ENCODE results near the gene TRABD2A. TPM values are rescaled to one million over a fixed set of nuclear protein-coding genes. Genes with fewer than 3 reads are reported as not detected.
A peak's percentile ranks its signal among the peaks of the same experiment; 100 is the strongest.
"Not testable (repeated sequence)": the region's sequence is repeated elsewhere in the genome, so short reads cannot be mapped to it uniquely, and the experiment has no call there.

TRABD2A gene
- total RNA-seq, 1 experiment from 2014 or later = 18.3 TPM

DNA sequence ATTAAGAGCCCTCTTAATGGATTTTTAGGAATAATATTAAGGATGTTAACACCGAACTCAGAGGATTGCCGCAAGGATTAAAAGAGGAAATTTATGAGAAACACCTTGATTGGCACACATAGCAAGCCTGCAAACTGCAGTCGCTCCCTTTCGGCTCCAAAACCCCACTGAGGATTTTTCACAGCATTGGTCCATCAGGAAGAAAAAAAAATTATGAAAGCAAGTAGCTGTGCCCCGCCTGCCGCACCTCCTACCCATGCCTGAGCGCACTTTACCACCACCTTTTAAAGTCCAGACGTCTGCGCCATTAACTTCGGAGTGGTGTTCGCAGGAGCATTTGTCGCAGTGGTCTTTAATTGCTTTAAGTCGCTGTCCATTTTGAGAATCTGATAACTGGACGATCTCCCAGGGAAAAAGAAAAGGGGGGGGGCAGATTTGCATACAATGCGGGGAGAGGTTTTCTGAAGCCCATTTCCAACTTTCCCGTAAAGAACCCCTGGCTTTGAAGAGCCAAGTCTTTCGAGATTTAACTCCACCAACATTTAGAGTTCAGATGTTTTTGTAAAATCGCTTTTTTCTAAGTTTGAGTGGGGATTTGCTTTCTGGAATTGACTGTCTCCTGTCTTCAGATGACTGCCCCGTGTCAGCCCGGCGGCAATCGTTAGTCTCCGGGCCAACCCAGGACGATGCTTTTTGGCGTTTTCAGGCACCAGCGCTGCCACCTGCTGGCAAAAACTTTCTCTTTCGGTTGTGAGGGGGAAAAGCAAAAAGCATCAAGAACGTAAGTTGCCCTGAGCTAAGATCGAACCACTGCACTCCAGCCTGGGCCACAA, 913 bp upstream of the TRABD2A start:
- Histone ChIP-seq H3K36me3 (no peaks in the 10 kb centered on the region), H3K4me1 (replicated peaks) (peaks cover 29% of the 10 kb centered on the region), H3K27me3 (replicated peaks) (no peaks in the 10 kb centered on the region), H3K27ac (0 out of 2 replicates have a peak overlapping the region, but pooled peaks have one; percentile 9), H3K9me3 (replicated peaks) (no peaks in the 10 kb centered on the region), H3K4me3 (peak overlapping the region; percentile 53)
- DNase-seq (ENCODE audit: low read depth in 1 of 2, low spot score in 2 of 2) = peak; percentile 82 to 91

DNA sequence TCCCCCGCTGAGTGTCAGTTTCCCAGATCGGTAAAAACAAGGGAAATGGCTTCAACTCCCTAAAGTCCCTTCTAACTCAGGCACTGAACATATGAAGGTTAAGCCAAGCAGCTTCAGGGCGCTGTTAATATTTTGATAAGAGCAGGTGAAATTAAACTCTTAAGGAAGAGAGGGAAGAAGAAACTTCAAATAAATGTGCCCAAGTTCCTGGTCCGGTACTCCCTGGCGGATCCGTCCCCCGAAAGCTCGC, 564 bp downstream of the TRABD2A start:
- no peak for DNase-seq (ENCODE audit: low read depth in 1 of 2, low spot score in 2 of 2)
- no peaks in the 10 kb centered on the region for H3K36me3 ChIP-seq
- no peaks in the 10 kb centered on the region for H3K9me3 ChIP-seq (replicated peaks)
- H3K4me1 ChIP-seq (replicated peaks) = peaks cover 29% of the 10 kb centered on the region
- H3K4me3 ChIP-seq = peak overlapping the region; percentile 53
- no peak overlapping the region for H3K27ac ChIP-seq
- no peaks in the 10 kb centered on the region for H3K27me3 ChIP-seq (replicated peaks)

DNA sequence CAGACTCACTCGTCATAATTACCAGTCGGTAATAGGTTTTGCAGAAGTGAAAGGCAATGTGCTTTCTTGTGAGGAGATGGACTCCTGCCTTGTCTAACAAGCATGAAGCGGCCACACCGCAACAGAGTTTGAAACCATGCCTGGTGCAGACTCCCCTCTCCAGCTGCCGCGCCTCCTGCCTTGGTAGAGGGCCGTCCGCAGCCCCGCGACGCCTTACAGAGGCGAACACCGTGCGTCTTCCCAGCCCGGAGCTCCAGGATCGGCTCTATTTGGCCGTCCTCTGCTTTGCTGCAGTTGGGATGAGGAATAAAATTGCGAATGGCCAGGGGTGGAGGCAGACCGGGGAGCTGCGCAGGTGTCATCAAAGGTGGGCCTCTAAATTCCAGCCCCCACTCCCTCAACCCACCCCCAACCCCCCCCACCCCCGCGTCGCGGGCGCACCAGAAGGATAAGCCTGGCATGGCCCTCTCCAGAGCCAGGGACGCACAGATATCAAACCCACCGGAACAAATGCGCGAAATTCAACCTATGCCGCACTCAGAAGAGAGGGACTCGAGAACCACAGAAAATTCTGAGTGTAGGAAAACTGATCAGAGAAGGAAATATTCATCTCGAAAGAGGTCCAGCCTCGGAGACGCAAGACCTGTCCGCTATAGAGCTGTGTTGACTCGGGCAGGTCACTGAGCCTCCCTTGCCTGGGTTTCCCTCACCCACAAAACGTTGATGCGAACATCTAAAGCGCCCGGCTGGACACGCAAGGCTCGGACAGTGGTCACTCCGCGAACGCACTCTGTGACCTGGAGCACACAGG, 1.1 kb downstream of the TRABD2A start:
- no peaks in the 10 kb centered on the region for H3K9me3 ChIP-seq (replicated peaks)
- peaks cover 33% of the 10 kb centered on the region for H3K4me1 ChIP-seq (replicated peaks)
- H3K27me3 ChIP-seq (replicated peaks) = no peaks in the 10 kb centered on the region
- H3K27ac ChIP-seq = no peak overlapping the region
- no peak for DNase-seq (ENCODE audit: low read depth in 1 of 2, low spot score in 2 of 2)
- peak overlapping the region; percentile 53 for H3K4me3 ChIP-seq
- no peaks in the 10 kb centered on the region for H3K36me3 ChIP-seq

DNA sequence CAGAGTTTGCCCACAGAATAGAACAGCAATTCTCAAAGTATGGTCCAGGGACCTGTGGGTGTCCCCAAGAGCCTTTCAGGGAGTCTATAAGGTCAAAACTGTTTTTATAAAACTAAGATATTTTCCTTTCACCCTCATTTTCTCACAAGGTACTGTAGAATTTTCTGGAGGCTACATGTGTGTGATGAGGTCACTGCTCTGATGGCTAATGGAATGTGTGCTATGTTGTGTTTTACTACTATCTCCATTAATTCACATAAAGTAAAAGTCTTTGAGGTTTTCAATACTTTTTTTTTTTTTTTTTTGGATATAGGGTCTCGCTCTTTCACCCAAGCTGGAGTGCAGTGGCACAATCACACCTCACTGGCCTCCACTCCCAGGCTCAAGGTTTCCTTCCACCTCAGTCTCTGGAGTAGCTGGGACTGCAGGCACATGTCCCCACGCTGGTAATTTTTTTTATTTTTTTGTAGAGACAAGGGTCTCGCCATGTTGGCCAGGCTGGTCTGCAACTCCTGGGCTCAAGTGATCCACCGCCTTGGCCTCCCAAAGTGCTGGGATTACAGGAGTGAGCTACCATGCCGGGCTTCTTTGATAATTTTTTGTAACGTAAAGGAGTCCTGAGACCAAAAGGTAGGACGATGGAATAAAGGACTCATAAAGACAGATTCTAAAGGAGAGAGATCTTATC, 1.8 kb downstream of the TRABD2A start:
- peaks cover 33% of the 10 kb centered on the region for H3K4me1 ChIP-seq (replicated peaks)
- H3K27ac ChIP-seq = no peak overlapping the region
- no peak overlapping the region for H3K4me3 ChIP-seq
- no peaks in the 10 kb centered on the region for H3K36me3 ChIP-seq
- no peaks in the 10 kb centered on the region for H3K27me3 ChIP-seq (replicated peaks)
- DNase-seq (ENCODE audit: low read depth in 1 of 2, low spot score in 2 of 2) = no peak
- no peaks in the 10 kb centered on the region for H3K9me3 ChIP-seq (replicated peaks)

DNA sequence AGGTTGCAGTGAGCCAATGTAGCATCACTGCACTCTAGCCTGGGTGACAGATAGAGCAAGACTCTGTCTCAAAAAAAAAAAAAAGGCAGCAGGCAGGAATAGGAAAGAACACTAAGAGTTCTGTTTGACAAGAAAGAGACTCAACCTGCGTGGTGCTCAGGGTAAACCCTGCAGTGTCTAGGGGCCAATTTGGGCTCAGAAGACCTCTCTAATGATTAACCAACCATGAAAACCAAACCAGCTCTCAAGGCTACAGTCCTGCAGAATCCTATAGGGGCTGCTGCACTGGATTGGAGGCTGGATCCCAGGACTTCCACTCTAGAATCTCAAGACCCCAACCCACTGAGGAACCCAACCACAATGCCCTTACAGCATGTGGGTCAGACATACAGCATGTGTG, 2.4 kb downstream of the TRABD2A start:
- DNase-seq (ENCODE audit: low read depth in 1 of 2, low spot score in 2 of 2) = no peak
- H3K27ac ChIP-seq = no peak overlapping the region
- no peak overlapping the region for H3K4me3 ChIP-seq
- peaks cover 29% of the 10 kb centered on the region for H3K4me1 ChIP-seq (replicated peaks)
- H3K36me3 ChIP-seq = no peaks in the 10 kb centered on the region
- H3K9me3 ChIP-seq (replicated peaks) = no peaks in the 10 kb centered on the region
- no peaks in the 10 kb centered on the region for H3K27me3 ChIP-seq (replicated peaks)

DNA sequence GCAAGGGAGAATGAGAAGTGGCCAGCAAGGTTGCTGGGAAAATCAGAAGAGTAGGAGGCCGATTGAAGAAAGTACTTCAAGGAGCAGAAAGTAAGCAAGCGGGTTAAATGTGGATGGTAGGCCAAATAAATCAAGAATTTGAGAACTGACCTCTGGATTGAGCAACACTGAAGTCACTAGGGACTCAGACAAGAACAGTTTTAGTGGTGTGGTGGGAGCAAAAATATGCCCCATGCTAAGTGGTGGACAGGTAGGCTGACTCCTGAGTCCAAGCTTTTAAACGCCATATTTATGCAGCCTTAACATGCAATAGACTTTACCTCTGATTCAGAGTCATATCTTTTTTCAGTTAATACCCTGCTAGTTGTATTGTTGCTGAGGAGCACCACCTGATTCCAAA, 4.5 kb downstream of the TRABD2A start:
- DNase-seq (ENCODE audit: low read depth in 1 of 2, low spot score in 2 of 2) = no peak
- H3K9me3 ChIP-seq (replicated peaks) = no peaks in the 10 kb centered on the region

DNA sequence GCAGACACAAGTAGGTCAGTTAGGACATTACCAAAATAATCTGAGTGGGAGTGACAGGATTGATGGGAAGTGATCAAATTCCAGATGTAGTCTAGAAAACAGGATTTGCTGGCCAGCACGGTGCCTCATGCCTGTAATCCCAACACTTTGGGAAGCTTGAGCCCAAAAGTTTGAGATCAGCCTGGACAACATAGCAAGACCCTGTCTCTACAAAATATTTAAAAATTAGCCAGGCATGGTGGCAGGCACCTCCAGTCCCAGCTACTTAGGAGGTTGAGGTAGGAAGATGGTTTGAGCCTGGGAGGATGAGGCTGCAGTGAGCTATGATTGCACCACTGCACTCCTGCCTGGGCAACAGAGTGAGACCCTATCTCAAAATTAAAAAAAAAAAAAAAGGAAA, 5.3 kb downstream of the TRABD2A start:
- H3K27me3 ChIP-seq (replicated peaks); H3K36me3 ChIP-seq; H3K4me3 ChIP-seq; H3K9me3 ChIP-seq (replicated peaks); H3K27ac ChIP-seq; DNase-seq (ENCODE audit: low read depth in 1 of 2, low spot score in 2 of 2): not testable (repeated sequence)
- H3K4me1 ChIP-seq (replicated peaks) = peaks cover 15% of the 10 kb centered on the region

More for the DNA sequence above, 4.5 kb downstream of the TRABD2A start:
- Histone ChIP-seq H3K36me3 (no peaks in the 10 kb centered on the region), H3K27ac (no peak overlapping the region), H3K4me3 (no peak overlapping the region), H3K27me3 (replicated peaks) (no peaks in the 10 kb centered on the region), H3K4me1 (replicated peaks) (peaks cover 17% of the 10 kb centered on the region)

DNA sequence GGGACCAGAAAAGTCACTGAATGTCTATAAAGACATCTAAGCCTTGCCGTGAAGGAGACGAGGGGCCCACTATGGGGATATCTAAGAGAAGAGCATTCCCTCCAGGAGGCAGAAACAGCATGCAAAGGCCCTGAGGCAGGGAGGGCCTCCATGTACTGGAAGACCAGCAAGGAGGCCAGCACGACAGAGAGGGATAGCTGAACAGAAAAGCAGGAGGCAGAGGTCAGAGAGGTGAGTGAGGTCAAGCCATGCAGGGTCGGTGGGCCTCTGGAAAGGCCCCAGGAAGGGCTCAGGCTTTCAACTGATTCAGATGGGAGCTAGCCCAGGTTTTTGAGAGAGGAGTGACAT, 5.7 kb downstream of the TRABD2A start:
- H3K27ac ChIP-seq = no peak overlapping the region
- H3K4me1 ChIP-seq (replicated peaks) = peaks cover 11% of the 10 kb centered on the region
- H3K27me3 ChIP-seq (replicated peaks) = no peaks in the 10 kb centered on the region
- DNase-seq (ENCODE audit: low read depth in 1 of 2, low spot score in 2 of 2) = no peak
- H3K4me3 ChIP-seq = no peak overlapping the region
- H3K36me3 ChIP-seq = no peaks in the 10 kb centered on the region
- H3K9me3 ChIP-seq (replicated peaks) = no peaks in the 10 kb centered on the region

DNA sequence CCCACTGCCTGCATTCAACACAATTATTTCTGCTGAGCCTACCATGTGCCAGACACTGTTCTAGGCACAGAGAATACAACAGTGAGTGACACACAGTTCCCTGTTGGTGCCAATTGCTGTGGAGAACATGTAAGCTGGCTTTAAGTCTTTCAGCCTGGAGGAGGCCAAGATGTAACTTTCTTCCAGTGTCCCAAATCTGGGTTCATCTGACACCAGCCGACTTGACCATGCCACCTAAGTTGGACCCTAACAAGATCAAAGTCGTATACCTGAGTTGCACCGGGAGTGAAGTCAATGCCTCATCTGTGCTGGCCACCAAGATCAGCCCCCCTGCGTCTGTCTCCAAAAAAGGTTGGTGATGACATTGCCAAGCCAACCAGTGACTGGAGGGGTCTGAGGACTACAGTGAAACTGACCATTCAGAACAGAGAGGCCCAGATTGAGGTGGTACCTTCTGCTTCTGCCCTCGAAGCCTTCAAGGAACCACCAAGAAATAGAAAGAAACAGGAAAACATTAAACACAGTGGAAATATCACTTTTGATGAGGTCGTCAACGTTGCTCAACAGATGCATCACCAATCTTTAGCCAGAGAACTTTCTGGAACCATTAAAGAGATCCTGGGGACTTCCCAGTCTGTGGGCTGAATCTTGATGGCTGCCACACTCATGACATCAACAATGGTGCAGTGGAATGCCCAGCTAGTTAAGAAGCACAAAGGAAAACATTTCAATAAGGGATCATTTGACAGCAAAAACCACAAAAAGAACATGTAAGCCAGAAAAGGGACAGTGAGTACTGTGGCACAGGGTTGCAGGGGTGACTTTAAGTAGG, 6.3 kb downstream of the TRABD2A start:
- H3K36me3 ChIP-seq = no peaks in the 10 kb centered on the region
- H3K4me1 ChIP-seq (replicated peaks) = peaks cover 9% of the 10 kb centered on the region
- H3K27me3 ChIP-seq (replicated peaks) = no peaks in the 10 kb centered on the region
- DNase-seq (ENCODE audit: low read depth in 1 of 2, low spot score in 2 of 2) = peak in 1 of 2 experiments; percentile 37
- no peaks in the 10 kb centered on the region for H3K9me3 ChIP-seq (replicated peaks)
- no peak overlapping the region for H3K4me3 ChIP-seq
- no peak overlapping the region for H3K27ac ChIP-seq

DNA sequence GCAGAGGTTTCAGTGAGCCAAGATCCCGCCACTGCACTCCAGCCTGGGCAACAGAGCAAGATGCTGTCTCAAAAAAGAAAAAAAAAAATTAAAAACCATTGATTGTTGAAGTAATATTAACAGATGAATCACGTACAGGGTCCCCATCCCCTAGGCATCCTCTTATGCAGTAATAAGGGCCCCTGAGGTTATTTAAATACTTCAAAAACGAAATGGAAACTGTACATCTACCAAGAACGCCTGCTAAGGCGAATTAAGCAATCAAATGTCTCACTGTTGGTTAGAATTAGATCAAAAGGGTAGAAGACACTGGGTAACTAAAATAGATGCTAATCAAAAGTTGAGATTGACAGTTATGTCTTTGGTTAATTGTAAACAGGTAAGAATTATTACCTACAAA, 7.5 kb downstream of the TRABD2A start:
- Histone ChIP-seq H3K27ac (no peak overlapping the region), H3K27me3 (replicated peaks) (no peaks in the 10 kb centered on the region; the same call in 1 of the 2 replicates), H3K36me3 (no peaks in the 10 kb centered on the region), H3K4me1 (replicated peaks) (peaks cover 9% of the 10 kb centered on the region), H3K9me3 (replicated peaks) (no peaks in the 10 kb centered on the region), H3K4me3 (no peak overlapping the region)
- DNase-seq (ENCODE audit: low read depth in 1 of 2, low spot score in 2 of 2) = no peak

DNA sequence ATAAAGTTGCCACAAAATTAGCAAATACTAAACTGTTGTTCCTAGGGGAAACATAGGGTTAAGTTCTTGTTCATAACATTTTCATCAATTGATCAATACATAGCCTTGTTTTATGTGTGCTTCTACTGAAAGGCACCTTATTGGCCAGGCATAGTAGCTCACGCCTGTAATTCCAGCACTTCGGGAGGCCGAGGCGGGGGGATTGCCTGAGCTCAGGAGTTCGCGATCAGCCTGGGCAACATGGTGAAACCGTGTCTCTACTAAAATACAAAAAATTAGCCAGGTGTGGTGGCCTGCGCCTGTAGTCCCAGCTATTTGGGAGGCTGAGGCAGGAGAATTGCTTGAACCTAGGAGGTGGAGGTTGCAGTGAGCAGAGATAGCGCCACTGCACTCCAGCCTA, 8.2 kb downstream of the TRABD2A start:
- not testable (repeated sequence) for H3K4me1 ChIP-seq (replicated peaks); DNase-seq (ENCODE audit: low read depth in 1 of 2, low spot score in 2 of 2); H3K36me3 ChIP-seq; H3K27ac ChIP-seq; H3K27me3 ChIP-seq (replicated peaks); H3K9me3 ChIP-seq (replicated peaks); H3K4me3 ChIP-seq

DNA sequence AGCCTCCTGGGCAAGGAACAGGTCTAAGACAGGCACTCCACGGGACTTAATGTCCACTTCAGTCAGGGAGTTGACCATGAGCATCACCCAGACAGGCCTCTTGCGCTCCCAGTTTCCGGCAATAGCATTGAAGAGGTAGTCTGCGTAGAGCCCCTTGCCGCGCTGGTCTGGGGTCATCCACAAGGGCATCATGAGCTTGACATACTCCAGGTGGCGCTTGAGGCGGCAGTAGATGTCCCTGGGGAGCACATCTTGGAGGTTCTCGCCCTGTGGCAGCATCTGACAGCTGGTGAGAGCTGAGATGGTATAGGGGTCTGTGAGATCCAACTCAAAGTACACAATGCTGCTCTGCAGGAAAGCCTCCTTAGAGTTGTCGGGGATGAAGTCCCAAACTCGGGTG, 10.6 kb downstream of the TRABD2A start:
- no peak overlapping the region for H3K27ac ChIP-seq
- H3K4me3 ChIP-seq = no peak overlapping the region
- no peak for DNase-seq (ENCODE audit: low read depth in 1 of 2, low spot score in 2 of 2)
- peaks cover 9% of the 10 kb centered on the region for H3K4me1 ChIP-seq (replicated peaks)
- H3K27me3 ChIP-seq (replicated peaks) = no peaks in the 10 kb centered on the region; the same call in 1 of the 2 replicates
- H3K9me3 ChIP-seq (replicated peaks) = no peaks in the 10 kb centered on the region
- H3K36me3 ChIP-seq = no peaks in the 10 kb centered on the region

DNA sequence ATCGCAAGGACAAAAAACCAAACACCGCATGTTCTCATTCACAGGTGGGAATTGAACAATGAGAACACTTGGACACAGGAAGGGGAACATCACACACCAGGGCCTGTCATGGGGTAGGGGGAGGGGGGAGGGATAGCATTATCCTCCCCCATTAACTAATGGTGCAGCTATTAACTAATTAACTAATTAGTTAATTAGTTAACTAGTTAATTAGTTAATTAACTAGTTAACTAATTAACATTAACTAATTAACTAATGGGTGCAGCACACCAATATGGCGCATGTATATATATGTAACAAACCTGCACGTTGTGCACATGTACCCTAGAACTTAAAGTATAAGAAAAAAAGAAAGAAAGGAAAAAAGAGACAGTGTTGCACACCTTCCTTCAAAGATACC, 12.6 kb downstream of the TRABD2A start:
- H3K36me3 ChIP-seq; H3K27me3 ChIP-seq (replicated peaks); H3K4me1 ChIP-seq (replicated peaks); H3K27ac ChIP-seq; DNase-seq (ENCODE audit: low read depth in 1 of 2, low spot score in 2 of 2); H3K4me3 ChIP-seq; H3K9me3 ChIP-seq (replicated peaks): not testable (repeated sequence)
